Fibroblast of lung (primary cell): ENCODE data around the gene FSD1. TPM values are rescaled to one million over a fixed set of nuclear protein-coding genes. Genes with fewer than 3 reads are reported as not detected.

Experiments
- DNase-seq, 2 donors: peaks; one replicate each; pipeline versions ENCODE4 v3.0.0 to v3.0.0-alpha.2; 2010; ENCODE audit warnings: low read depth in 2 of 2
- H2AFZ ChIP-seq: 2 replicates; pipeline ENCODE4 v1.5.1; 2012; ENCODE audit warnings: low read length, control low read depth, inconsistent platforms
- H3K27ac ChIP-seq: 2 replicates; pipeline ENCODE4 v1.5.1; 2011; ENCODE audit warnings: low read length, control low read depth; ENCODE audit not compliant: insufficient read depth
- H3K27me3 ChIP-seq: 2 replicates; pipeline ENCODE4 v1.5.1; 2011; ENCODE audit warnings: mild to moderate bottlenecking, low read length; ENCODE audit not compliant: control insufficient read depth, insufficient read depth
- H3K36me3 ChIP-seq: 2 replicates; pipeline ENCODE4 v1.5.1; 2011; ENCODE audit warnings: low read length; ENCODE audit not compliant: control insufficient read depth, insufficient read depth
- H3K4me1 ChIP-seq: 2 replicates; pipeline ENCODE4 v1.5.1; 2011; ENCODE audit warnings: low read length; ENCODE audit not compliant: control insufficient read depth, insufficient read depth; ENCODE audit errors: extremely low read depth
- H3K4me2 ChIP-seq: 2 replicates; pipeline ENCODE4 v1.5.1; 2011; ENCODE audit warnings: low read length, control low read depth; ENCODE audit not compliant: insufficient read depth; ENCODE audit errors: extremely low read depth
- H3K4me3 ChIP-seq, 4 experiments: fragments of 200-600 bp in 1 of 4; sonication (generic) in 1 of 4; replicated peaks in 1 of 4; 2 replicates each; pipeline ENCODE4 v1.5.1; 2011 to 2016; ENCODE audit warnings: low read length in 4 of 4, low read depth in 3 of 4, mild to moderate bottlenecking in 3 of 4, control low read depth in 2 of 4, inconsistent platforms in 1 of 4, mixed read lengths in 1 of 4; ENCODE audit not compliant: insufficient read depth in 1 of 4; ENCODE audit errors: control extremely low read depth in 1 of 4
- H3K79me2 ChIP-seq: 2 replicates; pipeline ENCODE4 v1.5.1; 2012; ENCODE audit warnings: mild to moderate bottlenecking, low read length, inconsistent platforms; ENCODE audit not compliant: control insufficient read depth, insufficient read depth
- H3K9ac ChIP-seq: 2 replicates; pipeline ENCODE4 v1.5.1; 2011; ENCODE audit warnings: mild to moderate bottlenecking, low read length, control low read depth; ENCODE audit not compliant: insufficient read depth
- H3K9me3 ChIP-seq: 2 replicates; pipeline ENCODE4 v1.5.1; 2012; ENCODE audit warnings: low read depth, low read length; ENCODE audit not compliant: control insufficient read depth, insufficient read depth
- H4K20me1 ChIP-seq: 2 replicates; pipeline ENCODE4 v1.5.1; 2011; ENCODE audit warnings: low read length; ENCODE audit not compliant: control insufficient read depth, insufficient read depth; ENCODE audit errors: extremely low read depth
- EZH2 ChIP-seq: IDR thresholded peaks from 2 replicates; pipeline ENCODE4 v1.5.1; 2012; ENCODE audit warnings: low read length, control low read depth, mild to moderate bottlenecking; ENCODE audit errors: missing control alignments
- polyA plus RNA-seq, 2 donors: library from polyadenylated mRNA; depleted of rRNA in 1 of 2; stranded (reverse) in 1 of 2; unstranded in 1 of 2; fragments of >200 nt; gene quantifications; 2 replicates each; pipeline ENCODE4 v1.2.1, GENCODE V29; 2011 to 2012; ENCODE audit warnings: missing spikeins in 1 of 2
- total RNA-seq: library from RNA; depleted of rRNA; stranded (reverse); fragments of >200 nt; gene quantifications from 2 replicates; pipeline ENCODE4 v1.2.1, GENCODE V29; 2014
- TF ChIP-seq, protein P1 (sequence below), 2 donors: IDR thresholded peaks in 1 of 2; conservative IDR thresholded peaks in 1 of 2; 1 replicate in 1 of 2; 2 replicates in 1 of 2; pipeline ENCODE4 v1.5.1; 2011 to 2012; ENCODE audit warnings: low read length in 2 of 2, control low read depth in 1 of 2, inconsistent platforms in 1 of 2, low read depth in 1 of 2, mild to moderate bottlenecking in 1 of 2

The FSD1 gene
- total and polyA plus RNA-seq, 2 donors (not counting 1 experiment from before 2014, with no cell fraction given) = 4.6 to 10.1 TPM

- TF ChIP-seq EZH2 = no peak
- TF ChIP-seq, protein P1, sequence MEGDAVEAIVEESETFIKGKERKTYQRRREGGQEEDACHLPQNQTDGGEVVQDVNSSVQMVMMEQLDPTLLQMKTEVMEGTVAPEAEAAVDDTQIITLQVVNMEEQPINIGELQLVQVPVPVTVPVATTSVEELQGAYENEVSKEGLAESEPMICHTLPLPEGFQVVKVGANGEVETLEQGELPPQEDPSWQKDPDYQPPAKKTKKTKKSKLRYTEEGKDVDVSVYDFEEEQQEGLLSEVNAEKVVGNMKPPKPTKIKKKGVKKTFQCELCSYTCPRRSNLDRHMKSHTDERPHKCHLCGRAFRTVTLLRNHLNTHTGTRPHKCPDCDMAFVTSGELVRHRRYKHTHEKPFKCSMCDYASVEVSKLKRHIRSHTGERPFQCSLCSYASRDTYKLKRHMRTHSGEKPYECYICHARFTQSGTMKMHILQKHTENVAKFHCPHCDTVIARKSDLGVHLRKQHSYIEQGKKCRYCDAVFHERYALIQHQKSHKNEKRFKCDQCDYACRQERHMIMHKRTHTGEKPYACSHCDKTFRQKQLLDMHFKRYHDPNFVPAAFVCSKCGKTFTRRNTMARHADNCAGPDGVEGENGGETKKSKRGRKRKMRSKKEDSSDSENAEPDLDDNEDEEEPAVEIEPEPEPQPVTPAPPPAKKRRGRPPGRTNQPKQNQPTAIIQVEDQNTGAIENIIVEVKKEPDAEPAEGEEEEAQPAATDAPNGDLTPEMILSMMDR (conservative IDR thresholded peaks at IDR 0.05 in 1 of 2, IDR thresholded peaks at IDR 0.05 in 1 of 2; ENCODE audit: low read depth in 1 of 2, low read length in 2 of 2) = no peak
- H3K4me1 ChIP-seq = no peaks in the 10 kb centered on the region
- H3K27me3 ChIP-seq = peaks cover 3% of the 10 kb centered on the region
- no peaks in the 10 kb centered on the region for H3K36me3 ChIP-seq
- no peak overlapping the region for H3K9ac ChIP-seq
- no peaks in the 10 kb centered on the region for H3K9me3 ChIP-seq
- no peaks in the 10 kb centered on the region for H4K20me1 ChIP-seq
- H3K4me2 ChIP-seq = no peak overlapping the region
- no peak overlapping the region for H2AFZ ChIP-seq
- H3K79me2 ChIP-seq = no peaks in the 10 kb centered on the region
- H3K27ac ChIP-seq = no peak overlapping the region
- no peak for DNase-seq
- H3K4me3 ChIP-seq = no peak overlapping the region
Observed at GRCh38 chr19:4298810-4299550, 5.4 kb upstream of the FSD1 start.

DNA sequence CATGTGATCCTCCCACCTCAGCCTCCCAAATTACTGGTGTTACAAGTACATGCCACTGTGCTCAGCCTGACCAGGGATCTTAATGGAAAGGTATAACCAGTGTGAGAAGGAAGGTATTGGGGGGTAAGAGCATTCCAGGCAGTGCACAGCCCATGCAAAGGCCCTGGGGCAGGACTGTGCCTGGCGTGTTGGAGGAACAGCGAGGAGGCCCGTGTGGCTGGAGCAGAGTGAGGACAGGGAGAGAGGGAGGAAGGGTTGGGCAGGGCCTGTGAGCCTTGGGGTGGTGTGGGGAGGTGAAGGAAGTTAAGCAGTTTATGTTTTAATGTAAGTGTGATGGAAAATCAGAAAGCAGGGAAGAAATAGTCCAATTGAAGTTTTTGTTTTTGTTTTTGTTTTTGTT lies 3.8 kb upstream of the FSD1 start:
- H4K20me1 ChIP-seq = no peaks in the 10 kb centered on the region
- H3K4me3 ChIP-seq = no peak overlapping the region
- H3K27me3 ChIP-seq = no peaks in the 10 kb centered on the region
- H3K79me2 ChIP-seq = no peaks in the 10 kb centered on the region
- no peaks in the 10 kb centered on the region for H3K36me3 ChIP-seq
- TF ChIP-seq EZH2 = no peak
- TF ChIP-seq, protein P1 (conservative IDR thresholded peaks at IDR 0.05 in 1 of 2, IDR thresholded peaks at IDR 0.05 in 1 of 2; ENCODE audit: low read depth in 1 of 2, low read length in 2 of 2) = no peak
- H3K4me2 ChIP-seq = no peak overlapping the region
- no peak overlapping the region for H2AFZ ChIP-seq
- no peak overlapping the region for H3K27ac ChIP-seq
- H3K4me1 ChIP-seq = no peaks in the 10 kb centered on the region
- no peak overlapping the region for H3K9ac ChIP-seq
- DNase-seq = no peak
- H3K9me3 ChIP-seq = no peaks in the 10 kb centered on the region

DNA sequence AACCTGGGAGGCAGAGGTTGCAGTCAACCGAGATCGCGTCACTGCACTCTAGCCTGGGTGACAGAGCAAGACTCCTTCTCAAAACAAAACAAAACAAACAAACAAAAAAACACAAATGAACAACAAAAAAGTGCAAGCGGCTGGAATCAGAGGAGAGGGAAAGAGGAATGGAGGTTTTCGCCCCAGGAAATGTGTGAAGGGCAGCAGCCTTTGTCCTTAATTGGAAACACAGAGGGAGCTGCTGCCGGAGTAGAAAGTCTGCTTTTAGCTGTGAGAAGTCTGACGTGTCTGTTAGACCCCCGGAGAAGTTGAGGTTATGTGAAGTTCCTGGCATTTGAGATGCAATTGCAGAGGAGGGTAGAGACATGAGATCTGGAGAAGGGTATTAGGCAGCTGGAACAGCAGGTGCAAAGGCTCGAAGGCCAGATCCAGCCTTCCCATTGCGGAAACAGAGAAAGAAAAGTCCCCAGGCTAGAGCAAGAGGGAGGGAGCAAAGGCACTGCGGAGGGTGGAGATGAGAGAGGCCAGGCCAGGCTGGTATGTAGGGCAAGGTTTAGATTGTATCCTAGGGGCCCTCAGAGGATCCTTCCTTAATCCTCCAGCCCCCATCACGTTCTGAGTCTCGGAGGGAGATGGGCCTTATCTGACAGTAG lies 2.7 kb upstream of the FSD1 start:
- H3K4me3 ChIP-seq = no peak overlapping the region
- H2AFZ ChIP-seq = no peak overlapping the region
- no peaks in the 10 kb centered on the region for H3K4me1 ChIP-seq
- no peak for DNase-seq
- H3K27me3 ChIP-seq = no peaks in the 10 kb centered on the region
- no peaks in the 10 kb centered on the region for H3K9me3 ChIP-seq
- no peaks in the 10 kb centered on the region for H3K79me2 ChIP-seq
- H3K9ac ChIP-seq = no peak overlapping the region
- H3K4me2 ChIP-seq = no peak overlapping the region
- TF ChIP-seq EZH2 = no peak
- TF ChIP-seq, protein P1 (conservative IDR thresholded peaks at IDR 0.05 in 1 of 2, IDR thresholded peaks at IDR 0.05 in 1 of 2; ENCODE audit: low read depth in 1 of 2, low read length in 2 of 2) = no peak
- H3K27ac ChIP-seq = no peak overlapping the region
- no peaks in the 10 kb centered on the region for H4K20me1 ChIP-seq
- H3K36me3 ChIP-seq = no peaks in the 10 kb centered on the region
